Prostate gland (tissue), 2 donors: ENCODE data around the gene CGB5.
A peak's percentile ranks its signal among the peaks of the same experiment; 100 is the strongest.

Experiments used
- CTCF ChIP-seq, 4 experiments: fragments of 200-600 bp in 2 of 4; fragments of 450-650 bp in 2 of 4; sonication (generic) in 2 of 4; IDR thresholded peaks; 1 replicate in 3 of 4; 2 replicates in 1 of 4; pipeline ENCODE4 v1.5.1; 2016 to 2019; ENCODE audit warnings: antibody characterized with exemption in 4 of 4, mild to moderate bottlenecking in 2 of 4, moderate library complexity in 2 of 4
- POLR2A ChIP-seq: fragments of 450-650 bp; IDR thresholded peaks from one replicate; pipeline ENCODE4 v1.6.1; 2016; ENCODE audit warnings: antibody characterized with exemption, mild to moderate bottlenecking

GRCh38 chr19:49056101-49056901 lies 12.7 kb downstream of the CGB5 start:
- peak in 3 of 4 experiments; percentile 34 to 58 (median 46) for TF ChIP-seq CTCF (IDR thresholded peaks at IDR 0.05)
- TF ChIP-seq POLR2A, result peak; percentile 74
